ENCODE results near the gene TIFAB. TPM values are rescaled to one million over a fixed set of nuclear protein-coding genes. Genes with fewer than 3 reads are reported as not detected.

The TIFAB gene
- total RNA-seq, 2 experiments from 2014 or later, result 0.11 TPM; not detected in 1

DNA sequence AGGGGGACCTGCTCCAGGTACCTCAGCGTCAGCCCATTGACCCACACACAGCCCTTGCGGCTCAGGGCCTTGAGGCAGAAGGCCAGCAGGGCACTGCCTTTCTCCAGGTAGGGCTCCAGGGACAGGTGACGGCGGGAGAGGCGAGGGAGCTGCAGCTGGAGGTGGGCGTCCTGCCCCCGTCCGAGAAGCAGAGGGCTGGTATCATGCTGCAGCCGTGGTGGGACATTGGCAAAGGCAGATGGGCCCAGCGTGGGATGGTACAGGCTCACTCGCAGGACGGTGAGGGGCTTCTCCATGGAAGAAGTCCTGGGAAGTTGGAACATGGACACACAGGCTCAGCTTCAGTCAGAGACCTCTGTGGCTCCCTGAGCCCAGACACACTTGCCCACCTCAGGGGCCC is 2.5 kb downstream of the TIFAB start:
- DNase-seq, result no peak
- no peak overlapping the region for H3K4me3 Mint-ChIP-seq
- Histone ChIP-seq H3K27ac (ENCODE audit: low read depth in 1 of 2, low read length in 2 of 2) (no peak overlapping the region), H3K36me3 (ENCODE audit: insufficient read depth, low read length) (no peaks in the 10 kb centered on the region), H3K4me1 (ENCODE audit: insufficient read depth, low read length) (peaks cover 3% of the 10 kb centered on the region), H3K4me3 (ENCODE audit: low read length) (no peak overlapping the region), H3K27me3 (ENCODE audit: control insufficient read depth in 1 of 2, insufficient read depth in 2 of 2, low read length in 2 of 2) (peaks cover 0 to 4% of the 10 kb centered on the region in 2 experiments), H3K9me3 (ENCODE audit: control insufficient read depth in 1 of 2, insufficient read depth in 1 of 2, low read length in 2 of 2) (peaks cover 0 to 5% of the 10 kb centered on the region in 2 experiments)
- ChIA-PET POLR2A (no interaction called here), CTCF (no interaction called here)
- no peaks in the 10 kb centered on the region for H3K9me3 Mint-ChIP-seq
- no peaks in the 10 kb centered on the region for H3K36me3 Mint-ChIP-seq (ENCODE audit: low read depth)
- no peaks in the 10 kb centered on the region for H3K4me1 Mint-ChIP-seq (ENCODE audit: low read depth)
- intact Hi-C loops (cut with DNase I, micrococcal nuclease), result no loop called here
- ATAC-seq (ENCODE audit: poor library complexity), result no peak
- H3K27ac Mint-ChIP-seq, result no peak overlapping the region
- TF ChIP-seq, protein P1, sequence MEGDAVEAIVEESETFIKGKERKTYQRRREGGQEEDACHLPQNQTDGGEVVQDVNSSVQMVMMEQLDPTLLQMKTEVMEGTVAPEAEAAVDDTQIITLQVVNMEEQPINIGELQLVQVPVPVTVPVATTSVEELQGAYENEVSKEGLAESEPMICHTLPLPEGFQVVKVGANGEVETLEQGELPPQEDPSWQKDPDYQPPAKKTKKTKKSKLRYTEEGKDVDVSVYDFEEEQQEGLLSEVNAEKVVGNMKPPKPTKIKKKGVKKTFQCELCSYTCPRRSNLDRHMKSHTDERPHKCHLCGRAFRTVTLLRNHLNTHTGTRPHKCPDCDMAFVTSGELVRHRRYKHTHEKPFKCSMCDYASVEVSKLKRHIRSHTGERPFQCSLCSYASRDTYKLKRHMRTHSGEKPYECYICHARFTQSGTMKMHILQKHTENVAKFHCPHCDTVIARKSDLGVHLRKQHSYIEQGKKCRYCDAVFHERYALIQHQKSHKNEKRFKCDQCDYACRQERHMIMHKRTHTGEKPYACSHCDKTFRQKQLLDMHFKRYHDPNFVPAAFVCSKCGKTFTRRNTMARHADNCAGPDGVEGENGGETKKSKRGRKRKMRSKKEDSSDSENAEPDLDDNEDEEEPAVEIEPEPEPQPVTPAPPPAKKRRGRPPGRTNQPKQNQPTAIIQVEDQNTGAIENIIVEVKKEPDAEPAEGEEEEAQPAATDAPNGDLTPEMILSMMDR (IDR thresholded peaks at IDR 0.05), result no peak
- H3K27me3 Mint-ChIP-seq, result peaks cover 14% of the 10 kb centered on the region

DNA sequence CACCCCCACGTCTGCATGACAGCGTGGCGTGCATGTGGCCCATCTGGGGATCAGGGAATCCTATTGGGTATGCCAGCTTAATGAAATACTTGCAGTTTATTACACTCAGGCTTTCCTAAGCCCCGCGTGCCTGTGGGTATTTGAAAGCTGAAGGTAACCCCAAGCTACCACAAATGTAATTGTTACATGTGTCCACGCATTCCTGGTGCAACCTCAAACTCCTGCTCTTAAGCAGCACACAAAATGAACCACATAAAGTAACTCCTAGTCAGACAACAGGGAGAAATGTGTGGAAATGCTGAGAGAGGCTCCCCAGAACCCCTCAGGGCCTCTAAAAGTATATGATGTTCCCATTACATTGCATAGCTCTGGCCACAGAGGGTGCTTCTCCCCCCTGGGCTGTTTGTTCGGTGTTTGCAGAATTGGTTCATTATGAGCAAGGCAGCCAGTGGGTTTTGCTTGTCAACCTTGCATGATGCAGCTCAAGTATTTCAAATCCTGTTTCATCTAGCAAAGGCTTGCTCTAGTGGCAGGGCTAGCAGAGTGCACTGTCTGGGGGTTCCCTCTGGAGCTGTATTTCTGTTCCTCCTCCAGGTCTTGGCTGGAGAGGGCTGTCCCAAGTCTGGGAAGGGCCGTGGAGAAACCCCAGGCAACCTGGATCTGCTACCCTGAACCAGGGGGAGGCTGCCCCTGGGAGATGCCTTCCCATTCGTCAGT is 3.2 kb downstream of the TIFAB start:
- Histone ChIP-seq H3K27me3 (ENCODE audit: control insufficient read depth in 1 of 2, insufficient read depth in 2 of 2, low read length in 2 of 2) (peaks cover 0 to 4% of the 10 kb centered on the region in 2 experiments), H3K4me3 (ENCODE audit: low read length) (no peak overlapping the region), H3K9me3 (ENCODE audit: control insufficient read depth in 1 of 2, insufficient read depth in 1 of 2, low read length in 2 of 2) (peaks cover 0 to 5% of the 10 kb centered on the region in 2 experiments), H3K36me3 (ENCODE audit: insufficient read depth, low read length) (no peaks in the 10 kb centered on the region), H3K4me1 (ENCODE audit: insufficient read depth, low read length) (peaks cover 3% of the 10 kb centered on the region), H3K27ac (ENCODE audit: low read depth in 1 of 2, low read length in 2 of 2) (no peak overlapping the region)
- no peak overlapping the region for H3K27ac Mint-ChIP-seq
- ChIA-PET POLR2A (no interaction called here), CTCF (no interaction called here)
- no peaks in the 10 kb centered on the region for H3K36me3 Mint-ChIP-seq (ENCODE audit: low read depth)
- ATAC-seq (ENCODE audit: poor library complexity) (no peak), DNase-seq (no peak)
- no peak overlapping the region for H3K4me3 Mint-ChIP-seq
- no peaks in the 10 kb centered on the region for H3K9me3 Mint-ChIP-seq
- peaks cover 14% of the 10 kb centered on the region for H3K27me3 Mint-ChIP-seq
- no peaks in the 10 kb centered on the region for H3K4me1 Mint-ChIP-seq (ENCODE audit: low read depth)
- intact Hi-C loops (cut with DNase I, micrococcal nuclease), result no loop called here
- TF ChIP-seq, protein P1 (IDR thresholded peaks at IDR 0.05), result no peak

DNA sequence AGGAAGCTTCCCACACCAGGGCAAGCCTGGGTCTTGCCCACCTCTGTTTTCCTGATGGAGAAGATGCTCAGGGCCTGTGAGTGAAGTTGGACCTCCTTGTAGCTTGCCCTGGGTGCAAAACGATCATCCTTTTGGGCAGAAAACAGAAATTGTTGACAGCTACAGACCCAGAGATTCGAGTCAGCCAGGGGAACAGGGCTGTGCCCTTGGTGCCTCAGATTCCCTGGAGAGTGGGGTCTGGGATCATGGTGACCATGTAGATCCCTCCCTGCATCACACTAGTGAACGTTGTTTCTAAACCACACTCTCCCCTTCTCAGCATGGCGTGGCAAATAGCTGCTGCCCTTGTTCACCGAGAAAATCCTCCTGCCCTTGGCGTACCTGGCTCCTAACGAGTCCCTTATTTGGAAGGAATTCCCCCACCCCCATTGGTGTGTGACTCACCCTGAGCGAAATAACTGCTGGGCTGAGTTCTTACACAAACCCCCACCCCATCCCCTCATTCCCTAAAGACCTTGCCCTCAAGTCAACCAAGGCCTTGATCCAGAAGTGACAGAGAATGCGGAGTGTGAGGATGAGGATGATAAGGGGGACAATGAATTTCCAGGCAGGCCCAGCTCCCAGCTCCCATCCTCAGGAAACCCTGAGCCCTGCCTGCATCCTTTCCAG is 3.9 kb downstream of the TIFAB start:
- H3K9me3 Mint-ChIP-seq, result no peaks in the 10 kb centered on the region
- no peaks in the 10 kb centered on the region for H3K36me3 ChIP-seq (ENCODE audit: insufficient read depth, low read length)
- ChIA-PET POLR2A (no interaction called here), CTCF (no interaction called here)
- peaks cover 3% of the 10 kb centered on the region for H3K4me1 ChIP-seq (ENCODE audit: insufficient read depth, low read length)
- peaks cover 14% of the 10 kb centered on the region for H3K27me3 Mint-ChIP-seq
- H3K36me3 Mint-ChIP-seq (ENCODE audit: low read depth), result no peaks in the 10 kb centered on the region
- peaks cover 0 to 5% of the 10 kb centered on the region in 2 experiments for H3K9me3 ChIP-seq (ENCODE audit: control insufficient read depth in 1 of 2, insufficient read depth in 1 of 2, low read length in 2 of 2)
- H3K27ac Mint-ChIP-seq, result no peak overlapping the region
- no peak for ATAC-seq (ENCODE audit: poor library complexity)
- no peak overlapping the region for H3K27ac ChIP-seq (ENCODE audit: low read depth in 1 of 2, low read length in 2 of 2)
- no peak for DNase-seq
- TF ChIP-seq, protein P1 (IDR thresholded peaks at IDR 0.05), result no peak
- no peak overlapping the region for H3K4me3 ChIP-seq (ENCODE audit: low read length)
- intact Hi-C loops (cut with DNase I, micrococcal nuclease), result no loop called here
- no peaks in the 10 kb centered on the region for H3K4me1 Mint-ChIP-seq (ENCODE audit: low read depth)
- peaks cover 0 to 4% of the 10 kb centered on the region in 2 experiments for H3K27me3 ChIP-seq (ENCODE audit: control insufficient read depth in 1 of 2, insufficient read depth in 2 of 2, low read length in 2 of 2)
- H3K4me3 Mint-ChIP-seq, result no peak overlapping the region
